ENCODE measurements around the gene PKIB.

DNA sequence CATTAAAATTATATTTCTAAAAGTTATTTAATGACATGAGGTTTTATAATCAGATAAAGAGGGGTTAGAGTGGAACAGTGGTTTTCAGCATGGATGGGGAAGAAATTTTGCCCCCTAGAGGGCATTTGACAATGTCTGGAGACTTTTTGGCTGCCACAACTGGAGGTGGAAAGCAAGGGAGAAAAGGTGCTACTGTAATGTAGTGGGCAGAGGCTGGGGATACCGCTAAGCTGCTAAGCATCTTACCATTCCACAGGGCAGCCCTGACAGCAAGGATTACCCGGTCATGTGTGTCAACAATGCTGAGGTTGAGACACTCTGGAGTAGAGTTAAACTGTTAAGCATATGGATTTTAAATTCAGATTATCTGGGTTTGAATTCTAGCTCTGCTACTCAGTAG, 116.4 kb downstream of the PKIB start:
- no peak for TF ChIP-seq EZH2phosphoT487 (IDR thresholded peaks at IDR 0.05; ENCODE audit: low read depth)
- peak; percentile 40 for TF ChIP-seq CTCF (IDR thresholded peaks at IDR 0.05; ENCODE audit: low read depth, low read length)
